Stimulated activated CD4-positive, alpha-beta T cell treated with anti-CD3 and anti-CD28 coated beads, Interleukin-15, amount 100 ng/mL, for 24 hours (primary cell): Measurements from ENCODE around the gene CACNB3.

Experiments used
- DNase-seq: peaks from one replicate; pipeline ENCODE4 v3.0.0-alpha.2; 2020

The CACNB3 gene

GRCh38 chr12:48788854-48789775 is 29.2 kb upstream of the CACNB3 start, which contains the start of gene ADCY6:
ADCY6 (minus strand) TSS chr12:48789089; CDS start chr12:48783434, 5,655 bp downstream.
- peak; percentile 31 for DNase-seq

- DNase-seq, result no peak
Observed at GRCh38 chr12:48789858-48790326, 28.4 kb upstream of the CACNB3 start.

GRCh38 chr12:48793696-48794095 is 24.6 kb upstream of the CACNB3 start:
- DNase-seq, result no peak

GRCh38 chr12:48794870-48795269 is 23.4 kb upstream of the CACNB3 start:
- DNase-seq, result no peak

GRCh38 chr12:48795550-48796455 is 22.5 kb upstream of the CACNB3 start:
- DNase-seq, result peak; percentile 68

- peak; percentile 33 for DNase-seq
Observed at GRCh38 chr12:48796976-48797375, 21.3 kb upstream of the CACNB3 start.

GRCh38 chr12:48800457-48800856 is 17.8 kb upstream of the CACNB3 start:
- no peak for DNase-seq

GRCh38 chr12:48800971-48801370 is 17.3 kb upstream of the CACNB3 start:
- no peak for DNase-seq

GRCh38 chr12:48803675-48804074 is 14.6 kb upstream of the CACNB3 start:
- no peak for DNase-seq

GRCh38 chr12:48807981-48808380 is 10.3 kb upstream of the CACNB3 start:
- no peak for DNase-seq

GRCh38 chr12:48810903-48811431 is 7.3 kb upstream of the CACNB3 start:
- DNase-seq, result no peak

- no peak for DNase-seq
Observed at GRCh38 chr12:48811437-48812090, 6.7 kb upstream of the CACNB3 start.

- DNase-seq, result no peak
Observed at GRCh38 chr12:48812389-48812788, 5.9 kb upstream of the CACNB3 start.

- DNase-seq, result no peak
Observed at GRCh38 chr12:48813465-48814261, 4.6 kb upstream of the CACNB3 start.

- DNase-seq, result peak; percentile 87
Observed at GRCh38 chr12:48814262-48815125, 3.8 kb upstream of the CACNB3 start.

- DNase-seq, result peak; percentile 68
Observed at GRCh38 chr12:48815126-48816110, 2.9 kb upstream of the CACNB3 start.

- DNase-seq, result no peak
Observed at GRCh38 chr12:48816143-48816854, 2.0 kb upstream of the CACNB3 start.

GRCh38 chr12:48818831-48819590 is 715 bp downstream of the CACNB3 start:
- peak; percentile 40 for DNase-seq
